ENCODE measurements around the gene NUP210. TPM values are rescaled to one million over a fixed set of nuclear protein-coding genes. Genes with fewer than 3 reads are reported as not detected.

NUP210 gene
- total RNA-seq = 100 to 1,000 TPM; 156 to 194 (median 179) TPM
- total RNA-seq (2013) = 109 TPM

- WGBS (ENCODE audit: insufficient coverage) = 1% methylated on average over 90 of the region's 90 CpGs
- Mint-ChIP-seq H3K27ac (peak within 1 kb of the TSS; percentile 95 to 97), H3K9me3 (no peaks in the 10 kb centered on the region), H3K4me3 (peak within 1 kb of the TSS; percentile 98), H3K36me3 (no peaks in the 10 kb centered on the region), H3K4me1 (peaks cover 40 to 45% of the 10 kb centered on the region in 2 donors), H3K27me3 (ENCODE audit: low read depth in 2 of 2) (no peaks in the 10 kb centered on the region)
- intact Hi-C loops (cut with micrococcal nuclease) = no loop called here
- Histone ChIP-seq H3K4me3 (ENCODE audit: low read length) (peak within 1 kb of the TSS; percentile 68), H3K4me1 (ENCODE audit: control insufficient read depth, insufficient read depth, low read length) (peaks cover 50% of the 10 kb centered on the region), H3K27me3 (ENCODE audit: control insufficient read depth, insufficient read depth, low read length) (no peaks in the 10 kb centered on the region), H3K27ac (ENCODE audit: low read length) (peak within 1 kb of the TSS; percentile 96), H3K9me3 (ENCODE audit: control insufficient read depth, insufficient read depth, low read length) (no peaks in the 10 kb centered on the region), H3K36me3 (ENCODE audit: control insufficient read depth, insufficient read depth, low read length) (no peaks in the 10 kb centered on the region)
- ATAC-seq = peak; percentile 42 to 62 (median 53)
- DNase-seq = peak; percentile 64 to 69
- no peak for TF ChIP-seq CTCF (IDR thresholded peaks at IDR 0.05)
Observed at GRCh38 chr3:13420045-13420830, at the start of gene NUP210. NUP210 (minus strand) TSS chr3:13420322; CDS start chr3:13420226, 96 bp downstream.

- H3K27ac ChIP-seq (ENCODE audit: low read length) = no peak overlapping the region
- Mint-ChIP-seq H3K27me3 (ENCODE audit: low read depth in 2 of 2) (peaks cover 8 to 14% of the 10 kb centered on the region in 2 donors), H3K36me3 (no peaks in the 10 kb centered on the region), H3K9me3 (no peaks in the 10 kb centered on the region), H3K27ac (no peak overlapping the region), H3K4me3 (no peak overlapping the region), H3K4me1 (no peaks in the 10 kb centered on the region)
- 90% methylated on average over 4 of the region's 4 CpGs for WGBS (ENCODE audit: insufficient coverage)
- H3K36me3 ChIP-seq (ENCODE audit: control insufficient read depth, insufficient read depth, low read length) = no peaks in the 10 kb centered on the region
- no peak for DNase-seq
- no peaks in the 10 kb centered on the region for H3K4me1 ChIP-seq (ENCODE audit: control insufficient read depth, insufficient read depth, low read length)
- H3K27me3 ChIP-seq (ENCODE audit: control insufficient read depth, insufficient read depth, low read length) = no peaks in the 10 kb centered on the region
- no peak overlapping the region for H3K4me3 ChIP-seq (ENCODE audit: low read length)
- TF ChIP-seq CTCF (IDR thresholded peaks at IDR 0.05) = no peak
- intact Hi-C loops (cut with micrococcal nuclease) = no loop called here
- no peak for ATAC-seq
- peaks cover under 1% of the 10 kb centered on the region for H3K9me3 ChIP-seq (ENCODE audit: control insufficient read depth, insufficient read depth, low read length)
Observed at GRCh38 chr3:13466781-13467180, 46.7 kb upstream of the NUP210 start.

DNA sequence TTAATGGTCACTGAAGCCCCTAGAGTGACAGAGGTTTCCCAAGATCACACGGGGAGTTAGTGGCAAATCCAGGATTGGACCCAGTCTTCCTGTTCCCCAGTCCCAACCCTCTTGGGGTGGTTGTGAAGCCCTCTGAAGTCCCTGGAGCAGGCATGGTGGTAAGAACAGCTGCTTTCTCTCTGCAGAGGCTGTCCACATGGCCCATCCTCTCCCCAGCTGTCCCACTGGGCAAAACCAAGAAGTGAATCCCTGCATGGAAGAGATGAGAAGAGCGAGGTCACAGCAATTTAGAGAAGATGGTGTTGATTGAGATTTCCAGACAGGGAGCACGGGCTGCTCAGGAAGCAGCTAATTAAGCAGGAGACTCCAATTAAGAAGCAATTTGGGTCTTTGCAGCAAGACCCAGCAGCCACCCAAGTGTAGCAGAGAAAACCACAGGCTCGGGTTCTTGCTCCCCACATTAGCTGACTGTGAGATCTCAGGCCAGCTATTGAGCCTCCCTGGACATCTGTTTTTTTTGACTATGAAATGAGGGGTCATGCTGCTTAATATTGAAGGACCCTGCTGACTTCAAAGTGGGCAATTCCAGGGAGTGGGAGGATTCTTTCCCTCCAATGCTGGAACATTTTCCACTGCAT lies 45.2 kb upstream of the NUP210 start:
- H3K36me3 Mint-ChIP-seq = no peaks in the 10 kb centered on the region
- Histone ChIP-seq H3K27me3 (ENCODE audit: control insufficient read depth, insufficient read depth, low read length) (no peaks in the 10 kb centered on the region), H3K4me1 (ENCODE audit: control insufficient read depth, insufficient read depth, low read length) (no peaks in the 10 kb centered on the region), H3K9me3 (ENCODE audit: control insufficient read depth, insufficient read depth, low read length) (peaks cover 3% of the 10 kb centered on the region), H3K27ac (ENCODE audit: low read length) (no peak overlapping the region), H3K4me3 (ENCODE audit: low read length) (no peak overlapping the region), H3K36me3 (ENCODE audit: control insufficient read depth, insufficient read depth, low read length) (no peaks in the 10 kb centered on the region)
- DNase-seq (no peak), ATAC-seq (no peak)
- H3K4me3 Mint-ChIP-seq = no peak overlapping the region
- TF ChIP-seq CTCF (IDR thresholded peaks at IDR 0.05) = no peak
- peaks cover 5% of the 10 kb centered on the region in 2 donors for H3K4me1 Mint-ChIP-seq
- peaks cover 13 to 16% of the 10 kb centered on the region in 2 donors for H3K27me3 Mint-ChIP-seq (ENCODE audit: low read depth in 2 of 2)
- WGBS (ENCODE audit: insufficient coverage) = 71% methylated on average over 4 of the region's 4 CpGs
- H3K9me3 Mint-ChIP-seq = no peaks in the 10 kb centered on the region
- intact Hi-C loops (cut with micrococcal nuclease) = no loop called here
- no peak overlapping the region for H3K27ac Mint-ChIP-seq

All from natural killer cell (primary cell).